Activated B cell treated with CpG ODN at 0.5 μM for 24 hours (primary cell): ENCODE data around the gene MYO18B. TPM values are rescaled to one million over a fixed set of nuclear protein-coding genes. Genes with fewer than 3 reads are reported as not detected.

Source experiments
- ATAC-seq: fragments of 200-7000 bp; cut with Tn5 transposase; one replicate; pipeline ENCODE4 v1.10.0; 2021; ENCODE audit warnings: low read depth, mild to moderate bottlenecking, moderate library complexity
- CTCF ChIA-PET: fragments of 350-600 bp; sonication (Branson Sonifier 250); formaldehyde crosslinking; loops from one replicate; lab custom pipeline; 2021; ENCODE audit warnings: antibody characterized with exemption; lab: Charles Lee
- POLR2A ChIA-PET: fragments of 350-600 bp; sonication (Branson Sonifier 250); formaldehyde crosslinking; loops from one replicate; lab custom pipeline; 2021; ENCODE audit warnings: antibody characterized with exemption; lab: Charles Lee
- DNase-seq: peaks from one replicate; pipeline ENCODE4 v3.0.0; 2022
- H3K27ac Mint-ChIP-seq: one replicate; pipeline ENCODE4 v1.8.0; 2020; ENCODE audit warnings: mixed read lengths
- H3K27me3 Mint-ChIP-seq: one replicate; pipeline ENCODE4 v1.8.0; 2021; ENCODE audit warnings: mixed read lengths
- H3K36me3 Mint-ChIP-seq: one replicate; pipeline ENCODE4 v1.8.0; 2021; ENCODE audit warnings: low read depth, mixed read lengths
- H3K4me1 Mint-ChIP-seq: one replicate; pipeline ENCODE4 v1.8.0; 2021; ENCODE audit warnings: mixed read lengths
- H3K4me3 Mint-ChIP-seq: one replicate; pipeline ENCODE4 v1.8.0; 2020; ENCODE audit warnings: mild to moderate bottlenecking, mixed read lengths
- H3K9me3 Mint-ChIP-seq: one replicate; pipeline ENCODE4 v1.8.0; 2020; ENCODE audit warnings: mixed read lengths
- CTCF ChIP-seq: fragments of 200-600 bp; IDR thresholded peaks from one replicate; pipeline ENCODE4 v1.8.0; 2022; ENCODE audit warnings: antibody characterized with exemption, mild to moderate bottlenecking
- intact Hi-C: fragments of 100-400 bp; cut with micrococcal nuclease; formaldehyde crosslinking; loops from one replicate; pipeline ENCODE4 v1.15.1; 2024
- total RNA-seq: library from RNA; stranded (reverse); gene quantifications from 2 replicates; pipeline ENCODE4 v1.2.3, GENCODE V29; 2022

MYO18B gene
- total RNA-seq, 1 donor from 2014 or later = 0.27 TPM

GRCh38 chr22:25722223-25722622 is 19.8 kb upstream of the MYO18B start:
- Mint-ChIP-seq H3K36me3 (peaks cover 70% of the 10 kb centered on the region), H3K9me3 (no peaks in the 10 kb centered on the region), H3K4me3 (no peak overlapping the region), H3K27me3 (no peaks in the 10 kb centered on the region), H3K27ac (no peak overlapping the region), H3K4me1 (no peaks in the 10 kb centered on the region)
- no peak for TF ChIP-seq CTCF
- intact Hi-C loops = no loop called here
- ATAC-seq (no peak), DNase-seq (no peak)
- ChIA-PET CTCF (no interaction called here), POLR2A (no interaction called here)

GRCh38 chr22:25722626-25723025 is 19.4 kb upstream of the MYO18B start:
- Mint-ChIP-seq H3K4me1 (no peaks in the 10 kb centered on the region), H3K9me3 (no peaks in the 10 kb centered on the region), H3K36me3 (peaks cover 66% of the 10 kb centered on the region), H3K4me3 (no peak overlapping the region), H3K27ac (no peak overlapping the region), H3K27me3 (no peaks in the 10 kb centered on the region)
- ATAC-seq (no peak), DNase-seq (no peak)
- ChIA-PET POLR2A (no interaction called here), CTCF (no interaction called here)
- intact Hi-C loops = no loop called here
- no peak for TF ChIP-seq CTCF

- no peak for DNase-seq
- no peak for ATAC-seq
- Mint-ChIP-seq H3K9me3 (no peaks in the 10 kb centered on the region), H3K27me3 (no peaks in the 10 kb centered on the region), H3K36me3 (peaks cover 42% of the 10 kb centered on the region), H3K4me1 (peaks cover 10% of the 10 kb centered on the region), H3K27ac (no peak overlapping the region), H3K4me3 (no peak overlapping the region)
- ChIA-PET POLR2A (no interaction called here), CTCF (interaction anchor here (1.0 kb wide), 1 partner anchor 182 kb away, joined by 3 read pairs; no protein-coding TSS in a partner anchor)
- intact Hi-C loops = no loop called here
- TF ChIP-seq CTCF = no peak
These were observed 15.7 kb upstream of the MYO18B start for GRCh38 chr22:25726241-25726640.

GRCh38 chr22:25728071-25728470 is 13.9 kb upstream of the MYO18B start:
- TF ChIP-seq CTCF = no peak
- ChIA-PET POLR2A (no interaction called here), CTCF (no interaction called here)
- H3K4me1 Mint-ChIP-seq = peaks cover 10% of the 10 kb centered on the region
- DNase-seq = no peak
- H3K36me3 Mint-ChIP-seq = peaks cover 28% of the 10 kb centered on the region
- no peaks in the 10 kb centered on the region for H3K27me3 Mint-ChIP-seq
- H3K27ac Mint-ChIP-seq = no peak overlapping the region
- no peak overlapping the region for H3K4me3 Mint-ChIP-seq
- ATAC-seq = no peak
- intact Hi-C loops = no loop called here
- no peaks in the 10 kb centered on the region for H3K9me3 Mint-ChIP-seq

- POLR2A ChIA-PET = no interaction called here
- peak overlapping the region; percentile 19 for H3K27ac Mint-ChIP-seq
- ATAC-seq (no peak), DNase-seq (no peak)
- TF ChIP-seq CTCF = no peak
- intact Hi-C loops = no loop called here
- no peaks in the 10 kb centered on the region for H3K27me3 Mint-ChIP-seq
- peaks cover 17% of the 10 kb centered on the region for H3K36me3 Mint-ChIP-seq
- no peaks in the 10 kb centered on the region for H3K9me3 Mint-ChIP-seq
- H3K4me1 Mint-ChIP-seq = peaks cover 10% of the 10 kb centered on the region
- CTCF ChIA-PET = interaction anchor here (1.5 kb wide), 1 partner anchor 185 kb away, joined by 9 read pairs; no protein-coding TSS in a partner anchor
- H3K4me3 Mint-ChIP-seq = no peak overlapping the region
These were observed 12.7 kb upstream of the MYO18B start for GRCh38 chr22:25729016-25729995.
